PC-9 (cell line): ENCODE data around the gene ADGRD1.
"Not testable (repeated sequence)": the region's sequence is repeated elsewhere in the genome, so short reads cannot be mapped to it uniquely, and the experiment has no call there.

ENCODE experiments used
- CTCF ChIP-seq: fragments of 200-600 bp; sonication (generic); conservative IDR thresholded peaks from 2 replicates; pipeline ENCODE4 v1.6.1; 2017; ENCODE audit warnings: mixed run types, antibody characterized with exemption, mild to moderate bottlenecking, moderate library complexity
- EZH2 ChIP-seq: fragments of 200-600 bp; sonication (generic); IDR thresholded peaks from 2 replicates; pipeline ENCODE4 v1.8.0; 2017; ENCODE audit warnings: antibody characterized with exemption, low read depth

GRCh38 chr12:130904936-130905455 lies 48.7 kb upstream of the ADGRD1 start:
- TF ChIP-seq CTCF, EZH2: not testable (repeated sequence)
